SU-DHL-6 (cell line): ENCODE measurements around the gene UBASH3A.

Experiments used
- H2AFZ ChIP-seq: fragments of 200-600 bp; sonication (generic); 2 replicates; pipeline ENCODE4 v1.6.1; 2014; ENCODE audit warnings: low read depth, mild to moderate bottlenecking, moderate library complexity, mixed read lengths, antibody characterized with exemption, low read length; ENCODE audit not compliant: severe bottlenecking
- H3F3A ChIP-seq: fragments of 200-600 bp; shearing (Covaris generic); 2 replicates; pipeline ENCODE4 v1.6.0; 2016; ENCODE audit warnings: antibody characterized with exemption, mild to moderate bottlenecking; ENCODE audit not compliant: insufficient read depth
- H3K27ac ChIP-seq: fragments of 200-600 bp; sonication (generic); 2 replicates; pipeline ENCODE4 v1.5.1; 2016; ENCODE audit warnings: low read depth, mild to moderate bottlenecking, low read length, moderate library complexity, mixed read lengths
- H3K27me3 ChIP-seq: fragments of 200-600 bp; sonication (generic), shearing (Covaris generic); 2 replicates; pipeline ENCODE4 v1.6.0; 2014; ENCODE audit warnings: mild to moderate bottlenecking, low read length
- H3K36me3 ChIP-seq: fragments of 200-600 bp; sonication (generic); 2 replicates; pipeline ENCODE4 v1.6.1; 2014; ENCODE audit warnings: mild to moderate bottlenecking, low read length, mixed read lengths
- H3K4me2 ChIP-seq: fragments of 300-600, 200-600 bp; shearing (Covaris generic), sonication (generic); 2 replicates; pipeline ENCODE4 v1.6.0; 2014; ENCODE audit warnings: low read length, low read depth, mild to moderate bottlenecking; ENCODE audit not compliant: poor library complexity, severe bottlenecking
- H3K4me3 ChIP-seq: fragments of 200-600 bp; sonication (generic); 2 replicates; pipeline ENCODE4 v1.5.1; 2014; ENCODE audit warnings: antibody characterized with exemption, low read length, mild to moderate bottlenecking, mixed read lengths; ENCODE audit not compliant: insufficient read depth, poor library complexity, severe bottlenecking
- H3K79me2 ChIP-seq: fragments of 200-600 bp; sonication (generic); 2 replicates; pipeline ENCODE4 v1.6.1; 2014; ENCODE audit warnings: mild to moderate bottlenecking, low read length, moderate library complexity; ENCODE audit not compliant: insufficient read depth
- H3K9ac ChIP-seq: fragments of 200-600 bp; sonication (generic); 2 replicates; pipeline ENCODE4 v1.7.0; 2014; ENCODE audit warnings: mild to moderate bottlenecking, low read length
- H3K9me2 ChIP-seq: fragments of 200-600 bp; sonication (generic); replicated peaks from 2 replicates; pipeline ENCODE4 v1.6.1; 2014; ENCODE audit warnings: low read length; ENCODE audit not compliant: insufficient read depth
- H3K9me3 ChIP-seq: fragments of 200-600 bp; sonication (generic); 2 replicates; pipeline ENCODE4 v1.6.1; 2014; ENCODE audit warnings: low read length, mixed read lengths; ENCODE audit not compliant: insufficient read depth
- H4K20me1 ChIP-seq: fragments of 200-600 bp; sonication (generic); 2 replicates; pipeline ENCODE4 v1.6.1; 2014; ENCODE audit warnings: low read depth, mild to moderate bottlenecking, antibody characterized with exemption, low read length, moderate library complexity, mixed read lengths
- EZH2phosphoT487 ChIP-seq: fragments of 200-600 bp; sonication (generic), shearing (Covaris generic); conservative IDR thresholded peaks from 2 replicates; pipeline ENCODE4 v1.6.1; 2018; ENCODE audit warnings: mild to moderate bottlenecking, antibody characterized with exemption, low read length, moderate library complexity, mixed read lengths
- TF ChIP-seq, protein P1 (sequence below): fragments of 200-600 bp; sonication (generic); IDR thresholded peaks from one replicate; pipeline ENCODE4 v1.5.1; 2017; ENCODE audit warnings: antibody characterized with exemption, mild to moderate bottlenecking, low read length, moderate library complexity; ENCODE audit not compliant: insufficient read depth, poor library complexity, severe bottlenecking

The UBASH3A gene

DNA sequence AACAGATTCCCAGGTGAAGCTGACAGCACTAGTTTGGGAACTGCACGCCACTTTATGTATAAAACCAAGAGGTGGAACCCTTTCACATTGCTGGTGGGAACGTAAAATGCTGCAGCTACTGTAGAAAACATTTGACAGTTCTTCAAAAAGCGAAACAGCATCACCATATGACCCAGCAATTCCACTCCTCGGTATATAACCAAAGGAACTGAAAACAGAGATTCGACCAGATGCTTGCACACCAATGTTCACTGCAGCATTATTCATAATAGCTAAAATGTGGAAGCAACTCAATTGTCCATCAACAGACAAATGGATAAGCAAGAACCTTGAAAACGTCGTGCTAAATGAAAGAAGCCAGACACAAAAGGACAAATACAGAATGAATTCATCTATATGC lies 74.8 kb downstream of the UBASH3A start:
- Histone ChIP-seq H3F3A (no peaks in the 10 kb centered on the region), H3K4me3 (no peak overlapping the region), H4K20me1 (no peaks in the 10 kb centered on the region), H2AFZ (no peak overlapping the region), H3K9me2 (no peaks in the 10 kb centered on the region), H3K27me3 (no peaks in the 10 kb centered on the region), H3K79me2 (no peaks in the 10 kb centered on the region), H3K9me3 (no peaks in the 10 kb centered on the region), H3K4me2 (no peak overlapping the region), H3K27ac (no peak overlapping the region), H3K36me3 (no peaks in the 10 kb centered on the region), H3K9ac (no peak overlapping the region)
- TF ChIP-seq EZH2phosphoT487 = no peak
- TF ChIP-seq, protein P1, sequence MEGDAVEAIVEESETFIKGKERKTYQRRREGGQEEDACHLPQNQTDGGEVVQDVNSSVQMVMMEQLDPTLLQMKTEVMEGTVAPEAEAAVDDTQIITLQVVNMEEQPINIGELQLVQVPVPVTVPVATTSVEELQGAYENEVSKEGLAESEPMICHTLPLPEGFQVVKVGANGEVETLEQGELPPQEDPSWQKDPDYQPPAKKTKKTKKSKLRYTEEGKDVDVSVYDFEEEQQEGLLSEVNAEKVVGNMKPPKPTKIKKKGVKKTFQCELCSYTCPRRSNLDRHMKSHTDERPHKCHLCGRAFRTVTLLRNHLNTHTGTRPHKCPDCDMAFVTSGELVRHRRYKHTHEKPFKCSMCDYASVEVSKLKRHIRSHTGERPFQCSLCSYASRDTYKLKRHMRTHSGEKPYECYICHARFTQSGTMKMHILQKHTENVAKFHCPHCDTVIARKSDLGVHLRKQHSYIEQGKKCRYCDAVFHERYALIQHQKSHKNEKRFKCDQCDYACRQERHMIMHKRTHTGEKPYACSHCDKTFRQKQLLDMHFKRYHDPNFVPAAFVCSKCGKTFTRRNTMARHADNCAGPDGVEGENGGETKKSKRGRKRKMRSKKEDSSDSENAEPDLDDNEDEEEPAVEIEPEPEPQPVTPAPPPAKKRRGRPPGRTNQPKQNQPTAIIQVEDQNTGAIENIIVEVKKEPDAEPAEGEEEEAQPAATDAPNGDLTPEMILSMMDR = no peak

DNA sequence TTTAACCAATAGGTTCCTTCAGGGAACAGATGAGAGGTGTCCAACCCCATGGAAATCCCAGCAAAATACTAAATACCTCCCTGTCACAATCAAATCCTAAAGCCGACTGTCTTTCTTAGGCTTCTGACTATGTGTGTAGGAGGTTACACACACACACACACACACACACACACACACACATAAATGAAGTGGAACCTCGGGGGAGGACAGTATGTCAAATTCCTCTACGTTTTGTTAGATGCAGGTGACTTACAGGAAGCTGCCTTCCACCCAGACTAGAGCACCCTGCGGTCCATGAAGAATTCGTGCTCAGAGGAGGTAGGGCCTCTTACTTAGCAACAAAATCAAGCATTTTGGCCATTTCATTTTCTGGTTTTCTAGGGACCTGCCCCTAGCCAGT lies 75.9 kb downstream of the UBASH3A start:
- Histone ChIP-seq H3K9me3 (no peaks in the 10 kb centered on the region), H3K9ac (no peak overlapping the region), H3K9me2 (no peaks in the 10 kb centered on the region), H2AFZ (no peak overlapping the region), H3K4me3 (no peak overlapping the region), H3K27ac (no peak overlapping the region), H3K36me3 (no peaks in the 10 kb centered on the region), H3K27me3 (no peaks in the 10 kb centered on the region), H3K79me2 (no peaks in the 10 kb centered on the region), H3K4me2 (no peak overlapping the region), H3F3A (no peaks in the 10 kb centered on the region), H4K20me1 (no peaks in the 10 kb centered on the region)
- TF ChIP-seq, protein P1 = no peak
- TF ChIP-seq EZH2phosphoT487 = no peak

- no peak overlapping the region for H3K9ac ChIP-seq
- H3K79me2 ChIP-seq = no peaks in the 10 kb centered on the region
- no peak overlapping the region for H3K4me3 ChIP-seq
- H3K4me2 ChIP-seq = no peak overlapping the region
- no peak for TF ChIP-seq EZH2phosphoT487
- TF ChIP-seq, protein P1 = no peak
- H3K9me3 ChIP-seq = no peaks in the 10 kb centered on the region
- H3F3A ChIP-seq = no peaks in the 10 kb centered on the region
- no peaks in the 10 kb centered on the region for H3K27me3 ChIP-seq
- H2AFZ ChIP-seq = no peak overlapping the region
- no peaks in the 10 kb centered on the region for H4K20me1 ChIP-seq
- no peaks in the 10 kb centered on the region for H3K36me3 ChIP-seq
- H3K9me2 ChIP-seq = no peaks in the 10 kb centered on the region
- H3K27ac ChIP-seq = no peak overlapping the region
These were observed 77.0 kb downstream of the UBASH3A start for GRCh38 chr21:42480736-42481135.
